Measurements from ENCODE around the gene PHF5A. TPM values are rescaled to one million over a fixed set of nuclear protein-coding genes. Genes with fewer than 3 reads are reported as not detected.
A peak's percentile ranks its signal among the peaks of the same experiment; 100 is the strongest.

The PHF5A gene
- total and polyA plus RNA-seq, 2 experiments from 2014 or later: 21.9 to 55.2 TPM

- peaks cover 59% of the 10 kb centered on the region for H4K20me1 ChIP-seq (ENCODE audit: insufficient read depth, poor library complexity, severe bottlenecking)
- no peaks in the 10 kb centered on the region for H3K9me3 ChIP-seq (ENCODE audit: low read depth)
- 78% methylated on average over 4 of the region's 4 CpGs for WGBS (ENCODE audit: low lambda C conversion rate, missing lambda C conversion rate)
- no peaks in the 10 kb centered on the region for H3K27me3 ChIP-seq
- no peaks in the 10 kb centered on the region for H3K36me3 ChIP-seq (replicated peaks; ENCODE audit: insufficient read depth, low read depth)
- peaks cover 43% of the 10 kb centered on the region for H3K4me1 ChIP-seq (ENCODE audit: insufficient read depth)
- H3K4me3 ChIP-seq: no peak overlapping the region
- no peak overlapping the region for H2AFZ ChIP-seq
- H3K4me2 ChIP-seq: peak overlapping the region; percentile 14
- H3K9me2 ChIP-seq (replicated peaks; ENCODE audit: insufficient read depth): no peaks in the 10 kb centered on the region
- TF ChIP-seq EZH2phosphoT487 (IDR thresholded peaks at IDR 0.05; ENCODE audit: low read depth, severe bottlenecking, unreplicated experiment): no peak
- DNase-seq (ENCODE audit: low spot score): no peak
- H3K79me2 ChIP-seq: peaks cover 94% of the 10 kb centered on the region
- H3K27ac ChIP-seq: peak overlapping the region; percentile 68
These were observed 19.6 kb upstream of the PHF5A start for GRCh38 chr22:41488076-41488475.

GRCh38 chr22:41487037-41487935 is 18.8 kb upstream of the PHF5A start:
- Histone ChIP-seq H3K4me2 (peak overlapping the region; percentile 52), H3K27ac (peak overlapping the region; percentile 70), H3K79me2 (peaks cover 94% of the 10 kb centered on the region), H3K9me3 (ENCODE audit: low read depth) (no peaks in the 10 kb centered on the region), H3K9me2 (replicated peaks; ENCODE audit: insufficient read depth) (no peaks in the 10 kb centered on the region), H3K4me1 (ENCODE audit: insufficient read depth) (peaks cover 43% of the 10 kb centered on the region), H3K4me3 (no peak overlapping the region), H4K20me1 (ENCODE audit: insufficient read depth, poor library complexity, severe bottlenecking) (peaks cover 60% of the 10 kb centered on the region), H2AFZ (no peak overlapping the region), H3K27me3 (no peaks in the 10 kb centered on the region), H3K36me3 (replicated peaks; ENCODE audit: insufficient read depth, low read depth) (no peaks in the 10 kb centered on the region)
- DNase-seq (ENCODE audit: low spot score): peak; percentile 37
- TF ChIP-seq EZH2 (IDR thresholded peaks at IDR 0.05; ENCODE audit: borderline replicate concordance) (no peak), CTCF (IDR thresholded peaks at IDR 0.05; ENCODE audit: poor library complexity) (no peak), EZH2phosphoT487 (IDR thresholded peaks at IDR 0.05; ENCODE audit: low read depth, severe bottlenecking, unreplicated experiment) (no peak)
- 65% methylated on average over 8 of the region's 8 CpGs for WGBS (ENCODE audit: low lambda C conversion rate, missing lambda C conversion rate)

- peaks cover 58% of the 10 kb centered on the region for H4K20me1 ChIP-seq (ENCODE audit: insufficient read depth, poor library complexity, severe bottlenecking)
- H3K36me3 ChIP-seq (replicated peaks; ENCODE audit: insufficient read depth, low read depth): no peaks in the 10 kb centered on the region
- no peak for DNase-seq (ENCODE audit: low spot score)
- no peaks in the 10 kb centered on the region for H3K27me3 ChIP-seq
- WGBS (ENCODE audit: low lambda C conversion rate, missing lambda C conversion rate): 85% methylated on average over 7 of the region's 7 CpGs
- peaks cover 44% of the 10 kb centered on the region for H3K4me1 ChIP-seq (ENCODE audit: insufficient read depth)
- TF ChIP-seq CTCF (IDR thresholded peaks at IDR 0.05; ENCODE audit: poor library complexity): no peak
- no peak for TF ChIP-seq EZH2 (IDR thresholded peaks at IDR 0.05; ENCODE audit: borderline replicate concordance)
- no peak for TF ChIP-seq EZH2phosphoT487 (IDR thresholded peaks at IDR 0.05; ENCODE audit: low read depth, severe bottlenecking, unreplicated experiment)
- peak overlapping the region; percentile 38 for H3K4me2 ChIP-seq
- H3K9me3 ChIP-seq (ENCODE audit: low read depth): no peaks in the 10 kb centered on the region
- no peaks in the 10 kb centered on the region for H3K9me2 ChIP-seq (replicated peaks; ENCODE audit: insufficient read depth)
- no peak overlapping the region for H2AFZ ChIP-seq
- H3K27ac ChIP-seq: peak overlapping the region; percentile 32
- no peak overlapping the region for H3K4me3 ChIP-seq
- peaks cover 96% of the 10 kb centered on the region for H3K79me2 ChIP-seq
These were observed 16.5 kb upstream of the PHF5A start for GRCh38 chr22:41485033-41485432.

GRCh38 chr22:41482319-41482935 is 13.9 kb upstream of the PHF5A start:
- Histone ChIP-seq H3K9me2 (replicated peaks; ENCODE audit: insufficient read depth) (no peaks in the 10 kb centered on the region), H3K9me3 (ENCODE audit: low read depth) (no peaks in the 10 kb centered on the region), H3K4me1 (ENCODE audit: insufficient read depth) (peaks cover 35% of the 10 kb centered on the region), H2AFZ (no peak overlapping the region), H3K36me3 (replicated peaks; ENCODE audit: insufficient read depth, low read depth) (no peaks in the 10 kb centered on the region), H3K27ac (peak overlapping the region; percentile 49), H3K27me3 (no peaks in the 10 kb centered on the region), H3K4me2 (no peak overlapping the region), H4K20me1 (ENCODE audit: insufficient read depth, poor library complexity, severe bottlenecking) (peaks cover 59% of the 10 kb centered on the region), H3K4me3 (no peak overlapping the region), H3K79me2 (peaks cover 99% of the 10 kb centered on the region)
- DNase-seq (ENCODE audit: low spot score): no peak
- WGBS (ENCODE audit: low lambda C conversion rate, missing lambda C conversion rate): 65% methylated on average over 2 of the region's 2 CpGs
- TF ChIP-seq CTCF (IDR thresholded peaks at IDR 0.05; ENCODE audit: poor library complexity) (no peak), EZH2 (IDR thresholded peaks at IDR 0.05; ENCODE audit: borderline replicate concordance) (no peak), EZH2phosphoT487 (IDR thresholded peaks at IDR 0.05; ENCODE audit: low read depth, severe bottlenecking, unreplicated experiment) (no peak)

All from hepatocyte (in vitro differentiated cells).